NAMALWA (cell line): ENCODE measurements around the gene KCNAB2.

Experiments used
- DNase-seq: peaks from one replicate; pipeline ENCODE4 v3.0.0-alpha.2; 2015; ENCODE audit warnings: low spot score

The KCNAB2 gene

GRCh38 chr1:6098303-6099215 is 52.9 kb downstream of the KCNAB2 start:
- DNase-seq, result no peak

GRCh38 chr1:6099297-6099696 is 53.6 kb downstream of the KCNAB2 start:
- no peak for DNase-seq

DNA sequence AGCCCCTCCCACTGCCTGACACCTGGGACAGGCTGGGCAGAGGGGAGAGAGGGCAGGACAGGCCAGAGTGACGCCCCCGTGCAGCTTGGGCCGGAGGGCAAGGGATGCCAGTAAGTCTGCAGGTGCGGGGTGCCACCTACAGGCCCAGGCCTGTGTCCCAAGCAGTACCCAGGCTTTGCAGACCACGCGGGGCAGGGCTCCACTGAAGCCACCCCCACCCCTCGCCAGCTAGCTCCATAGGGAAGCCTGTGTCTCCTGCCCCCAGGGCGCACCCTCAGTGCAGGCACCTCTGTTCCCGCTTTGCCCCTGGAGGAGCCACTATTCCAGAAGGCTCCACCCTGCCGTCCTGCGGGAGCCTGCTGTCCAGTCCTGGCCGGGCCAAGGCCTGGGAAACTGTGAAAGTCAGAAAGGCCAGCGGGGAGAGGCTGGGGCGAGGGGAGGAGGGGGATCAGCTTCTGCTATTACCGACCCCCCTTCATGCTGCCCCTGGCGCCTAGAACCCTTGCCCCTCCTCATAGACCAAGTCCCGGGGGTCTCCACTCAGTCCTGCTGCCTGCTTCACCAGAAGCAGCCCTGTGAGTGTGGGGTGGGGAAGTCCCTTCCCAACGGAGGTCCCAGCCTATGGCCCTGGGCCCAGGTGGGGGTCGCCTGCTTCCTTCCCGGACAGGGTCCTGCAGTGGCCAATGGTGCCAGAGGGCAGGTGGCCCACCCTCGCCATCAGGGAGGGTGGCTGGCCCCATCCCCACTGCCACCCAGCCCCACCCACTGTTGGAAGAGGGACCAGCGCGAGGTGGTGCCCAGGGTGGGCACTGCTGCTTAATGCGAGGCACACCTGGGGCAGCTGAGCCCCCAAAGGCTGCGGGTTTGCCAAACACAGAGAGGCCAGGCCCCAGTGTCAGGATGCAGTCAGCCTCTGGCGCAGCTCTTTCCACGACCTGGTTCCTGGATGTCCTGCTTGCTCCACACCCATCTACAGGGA is 54.4 kb downstream of the KCNAB2 start:
- DNase-seq, result no peak

GRCh38 chr1:6100861-6101783 is 55.4 kb downstream of the KCNAB2 start:
- DNase-seq, result no peak

GRCh38 chr1:6101826-6102531 is 56.3 kb downstream of the KCNAB2 start:
- DNase-seq, result no peak

GRCh38 chr1:6102532-6102845 is 56.8 kb downstream of the KCNAB2 start:
- no peak for DNase-seq

GRCh38 chr1:6103111-6103853 is 57.6 kb downstream of the KCNAB2 start:
- no peak for DNase-seq

DNA sequence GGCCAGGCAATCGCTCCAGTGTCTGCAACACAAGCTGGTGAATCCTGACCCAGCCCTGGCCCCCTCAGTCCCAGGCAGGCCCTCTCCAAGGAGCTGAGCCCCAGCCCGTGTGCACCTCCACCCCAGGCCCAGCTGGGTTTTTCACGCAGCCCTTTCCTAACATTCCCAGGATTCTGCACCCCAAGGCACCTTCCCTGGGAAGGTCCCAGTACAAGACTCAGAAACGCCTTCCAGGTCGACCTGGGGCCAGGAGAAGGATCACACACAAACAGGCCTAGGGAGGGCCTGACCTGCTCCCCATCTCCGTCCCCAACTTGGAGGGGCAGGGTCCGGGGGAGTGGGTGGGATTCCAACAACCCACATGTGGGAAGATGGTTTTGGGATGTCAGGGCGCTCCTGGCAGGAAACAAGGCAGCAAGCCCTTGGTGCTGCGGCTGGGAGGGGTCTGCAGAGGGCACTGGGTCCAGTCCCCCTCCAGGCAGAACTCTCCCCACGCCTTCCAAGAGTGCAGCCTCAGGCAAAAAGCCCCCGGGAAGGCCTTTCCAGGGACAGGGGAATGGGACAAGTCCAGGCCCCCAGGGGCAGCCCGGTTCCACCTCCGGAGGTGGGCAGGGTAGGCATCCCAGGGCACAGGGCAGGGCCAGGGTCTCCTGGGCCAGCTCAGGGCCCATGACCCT is 58.3 kb downstream of the KCNAB2 start:
- DNase-seq, result no peak

DNA sequence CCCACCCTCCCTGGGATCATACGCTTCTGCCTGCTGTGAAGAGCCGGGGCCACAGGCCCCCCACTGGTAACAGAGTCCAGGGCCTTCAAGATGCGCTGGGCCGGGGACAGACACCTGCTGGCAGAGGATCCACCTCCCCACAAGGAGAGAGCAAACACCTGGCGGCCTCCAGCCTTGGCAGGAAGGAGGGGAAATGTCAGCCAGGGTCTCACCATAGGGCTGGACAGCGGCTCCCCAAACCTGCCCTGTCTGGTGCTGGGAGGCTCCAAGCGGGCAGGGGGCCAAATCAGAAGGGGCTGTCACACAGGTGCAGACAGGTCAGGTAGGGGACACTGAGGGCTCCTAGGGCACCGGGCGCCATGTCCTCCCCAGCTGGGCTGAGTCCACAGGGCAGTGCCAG is 58.9 kb downstream of the KCNAB2 start:
- DNase-seq, result no peak

DNA sequence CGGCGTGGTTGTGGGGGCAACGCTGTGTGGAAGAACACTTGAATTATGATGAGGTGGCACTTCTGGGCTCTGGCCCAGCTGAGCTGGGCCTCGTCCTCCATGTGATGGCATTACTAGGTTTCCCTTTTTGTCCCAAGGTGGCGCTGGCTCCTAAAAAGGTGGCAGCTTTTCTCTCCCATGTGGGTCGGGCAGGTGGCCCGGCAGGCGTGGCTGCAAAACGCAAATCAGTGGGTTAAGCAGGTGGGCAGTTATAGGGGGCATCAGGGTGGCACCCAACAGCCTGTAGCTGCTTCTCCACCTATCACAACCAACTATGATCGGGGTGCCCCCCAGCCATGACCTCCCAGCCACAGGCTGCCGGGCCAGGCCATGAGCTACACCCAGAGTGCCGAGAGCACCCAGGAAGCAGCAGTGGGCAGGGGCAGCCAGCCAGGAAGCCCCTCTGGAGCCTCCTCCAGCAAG is 59.6 kb downstream of the KCNAB2 start:
- peak; percentile 58 for DNase-seq

GRCh38 chr1:6105763-6106162 is 60.1 kb downstream of the KCNAB2 start:
- peak; percentile 49 for DNase-seq

GRCh38 chr1:6106321-6106731 is 60.6 kb downstream of the KCNAB2 start:
- no peak for DNase-seq

DNA sequence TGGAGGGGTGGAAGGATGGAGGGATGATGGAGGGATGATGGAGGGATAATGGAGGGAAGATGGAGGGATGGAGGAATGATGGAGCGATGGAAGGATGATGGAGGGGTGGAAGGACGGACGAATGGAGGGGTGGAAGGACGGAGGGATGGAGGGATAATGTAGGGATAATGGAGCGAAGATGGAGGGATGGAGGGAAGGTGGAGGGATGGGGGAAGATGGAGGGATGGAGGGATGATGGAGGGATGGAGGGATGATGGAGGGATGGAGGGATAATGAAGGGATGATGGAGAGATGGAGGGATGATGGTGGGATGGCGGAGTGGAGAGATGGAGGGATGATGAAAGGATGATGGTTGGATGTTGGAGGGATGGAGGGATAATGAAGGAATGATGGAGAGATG is 61.3 kb downstream of the KCNAB2 start:
- DNase-seq, result no peak

DNA sequence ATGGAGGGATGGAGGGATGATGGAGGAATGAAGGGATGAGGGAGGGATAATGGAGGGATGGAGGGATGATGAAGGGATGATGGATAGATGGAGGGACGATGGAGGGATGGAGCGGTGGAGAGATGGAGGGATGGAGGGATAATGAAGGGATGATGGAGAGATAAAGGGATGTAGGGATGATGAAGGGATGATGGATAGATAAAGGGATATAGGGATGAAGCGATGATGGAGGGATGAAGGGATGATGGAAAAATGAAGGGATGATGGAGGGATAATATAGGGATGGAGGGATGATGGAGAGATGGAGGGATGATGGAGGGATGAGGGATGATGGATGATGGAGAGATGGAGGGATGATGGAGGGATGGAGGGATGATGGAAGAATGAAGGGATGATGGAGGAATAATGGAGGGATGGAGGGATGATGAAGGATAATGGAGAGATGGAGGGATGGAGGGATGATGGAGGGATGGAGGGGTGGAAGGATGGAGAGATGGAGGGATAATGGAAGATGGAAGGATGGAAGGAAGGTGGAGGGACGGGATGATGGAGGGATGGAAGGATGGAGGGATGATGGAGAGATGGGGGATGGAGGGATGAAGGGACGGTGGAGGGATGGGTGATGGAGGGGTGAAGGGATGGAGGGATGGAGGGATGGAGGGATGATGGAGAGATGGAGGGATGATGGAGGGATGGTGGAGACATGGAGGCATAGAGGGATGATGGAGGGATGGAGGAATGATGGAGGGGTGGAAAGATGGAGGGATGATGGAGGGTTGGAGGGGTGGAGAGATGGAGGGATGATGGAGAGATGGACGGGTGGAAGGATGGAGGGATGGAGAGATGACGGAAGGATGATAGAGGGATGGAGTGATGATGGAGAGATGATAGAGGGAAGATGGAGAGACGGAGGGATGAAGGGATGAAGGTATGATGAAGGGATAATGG is 62.0 kb downstream of the KCNAB2 start:
- no peak for DNase-seq

DNA sequence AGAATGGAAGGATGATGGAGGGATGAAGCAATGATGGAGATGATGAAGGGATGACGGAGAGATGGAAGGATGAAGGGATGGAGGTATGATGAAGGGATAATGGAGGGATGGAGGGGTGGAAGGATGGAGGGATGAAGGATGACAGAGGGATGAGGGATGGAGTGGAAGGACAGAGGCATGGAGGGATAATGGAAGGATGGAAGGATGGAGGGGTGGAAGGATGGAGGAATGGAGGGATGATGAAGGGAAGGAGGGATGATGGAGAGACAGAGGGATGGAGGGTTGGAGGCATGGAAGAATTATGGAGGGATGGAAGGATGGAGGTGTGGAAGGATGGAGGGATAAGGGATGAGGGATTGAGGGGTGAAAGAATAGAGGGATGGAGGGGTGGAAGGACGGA is 62.8 kb downstream of the KCNAB2 start:
- DNase-seq, result no peak

- DNase-seq, result peak; percentile 81
These were observed 63.4 kb downstream of the KCNAB2 start for GRCh38 chr1:6108937-6109614.

- DNase-seq, result no peak
These were observed 64.0 kb downstream of the KCNAB2 start for GRCh38 chr1:6109688-6110087.

DNA sequence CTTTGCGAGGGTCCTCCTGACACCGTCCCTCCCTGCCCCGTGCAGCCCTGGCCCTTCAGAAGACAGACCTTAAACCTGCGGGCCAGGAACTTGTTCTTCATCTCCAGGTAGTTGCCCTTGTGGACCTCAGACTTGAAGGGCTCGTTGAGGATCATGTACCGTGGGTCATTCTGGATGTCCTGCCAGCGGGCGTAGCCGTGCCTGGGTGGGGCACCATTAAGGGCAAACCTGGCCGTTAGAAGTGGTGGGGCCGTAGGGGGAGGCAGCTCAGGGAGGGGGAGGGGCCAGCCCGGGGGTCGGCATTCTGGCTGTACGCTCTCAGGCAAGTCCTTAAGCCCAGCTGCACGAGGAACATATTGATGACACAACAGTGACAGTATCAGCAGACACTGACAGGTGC is 64.6 kb downstream of the KCNAB2 start:
- DNase-seq, result no peak
